Peyer's patch (tissue), 4 donors: ENCODE results near the gene WDR83. TPM values are rescaled to one million over a fixed set of nuclear protein-coding genes. Genes with fewer than 3 reads are reported as not detected.
"Not testable (repeated sequence)": the region's sequence is repeated elsewhere in the genome, so short reads cannot be mapped to it uniquely, and the experiment has no call there.

Experiments
- DNase-seq, 3 donors: peaks; one replicate each; pipeline ENCODE4 v3.0.0-alpha.2; 2017 to 2019
- H3K27ac ChIP-seq, 4 donors: fragments of 200-600 bp; sonication (generic); one replicate each; pipeline ENCODE4 v1.5.1; 2016 to 2019
- H3K27me3 ChIP-seq, 2 donors: fragments of 200-600 bp; sonication (generic); one replicate each; pipeline ENCODE4 v1.5.1; 2019
- H3K36me3 ChIP-seq, 3 donors: fragments of 200-600 bp; sonication (generic); one replicate each; pipeline ENCODE4 v1.5.1; 2016 to 2019
- H3K4me1 ChIP-seq, 4 donors: fragments of 200-600 bp; sonication (generic); one replicate each; pipeline ENCODE4 v1.5.1; 2016 to 2019
- H3K4me3 ChIP-seq, 4 donors: fragments of 200-600 bp; sonication (generic); 1 replicate in 3 of 4; 2 replicates in 1 of 4; pipeline ENCODE4 v1.5.1; 2016 to 2019; ENCODE audit warnings: mild to moderate bottlenecking in 1 of 4
- H3K9me3 ChIP-seq, 4 donors: fragments of 200-600 bp; sonication (generic); one replicate each; pipeline ENCODE4 v1.5.1; 2016 to 2019; ENCODE audit warnings: mild to moderate bottlenecking in 1 of 4
- POLR2A ChIP-seq, 2 donors: fragments of 450-650 bp; IDR thresholded peaks; one replicate each; pipeline ENCODE4 v1.5.1; 2017; ENCODE audit warnings: antibody characterized with exemption in 2 of 2, mild to moderate bottlenecking in 2 of 2, moderate library complexity in 2 of 2
- total RNA-seq, 4 donors: library from RNA; depleted of rRNA; stranded (reverse); fragments of >200 nt; gene quantifications; one replicate each; pipeline ENCODE4 v1.1.0, GENCODE V29; 2016
- TF ChIP-seq, protein P1 (sequence below), 6 experiments: fragments of 450-650 bp in 4 of 6; fragments of 200-600 bp in 2 of 6; sonication (generic) in 1 of 6; IDR thresholded peaks; one replicate each; pipeline ENCODE4 v1.5.1; 2017 to 2019; ENCODE audit warnings: antibody characterized with exemption in 6 of 6, mild to moderate bottlenecking in 3 of 6, moderate library complexity in 1 of 6

WDR83 gene
- total RNA-seq, 4 donors from 2014 or later: 2.8 to 14.0 (median 9.5) TPM

DNA sequence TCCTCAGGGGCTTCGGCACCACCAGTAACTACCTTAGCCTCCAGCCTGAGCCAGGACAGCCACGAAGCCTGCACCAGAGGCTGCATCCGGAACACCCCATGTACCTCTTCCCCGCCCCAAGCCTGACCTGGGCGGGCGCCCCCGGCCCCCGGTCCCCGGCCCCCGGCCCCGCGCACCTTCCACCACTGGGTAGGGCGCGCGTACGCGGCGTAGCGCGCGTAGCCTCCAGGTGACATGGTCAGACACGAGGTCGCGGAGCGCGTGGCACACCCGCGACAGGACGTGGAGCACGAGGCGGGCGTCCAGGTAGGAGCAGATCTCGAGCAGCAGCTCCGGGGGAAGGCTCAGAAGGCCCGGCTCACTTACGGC, 29.4 kb downstream of the WDR83 start:
- TF ChIP-seq POLR2A (IDR thresholded peaks at IDR 0.05): no peak
- TF ChIP-seq, protein P1, sequence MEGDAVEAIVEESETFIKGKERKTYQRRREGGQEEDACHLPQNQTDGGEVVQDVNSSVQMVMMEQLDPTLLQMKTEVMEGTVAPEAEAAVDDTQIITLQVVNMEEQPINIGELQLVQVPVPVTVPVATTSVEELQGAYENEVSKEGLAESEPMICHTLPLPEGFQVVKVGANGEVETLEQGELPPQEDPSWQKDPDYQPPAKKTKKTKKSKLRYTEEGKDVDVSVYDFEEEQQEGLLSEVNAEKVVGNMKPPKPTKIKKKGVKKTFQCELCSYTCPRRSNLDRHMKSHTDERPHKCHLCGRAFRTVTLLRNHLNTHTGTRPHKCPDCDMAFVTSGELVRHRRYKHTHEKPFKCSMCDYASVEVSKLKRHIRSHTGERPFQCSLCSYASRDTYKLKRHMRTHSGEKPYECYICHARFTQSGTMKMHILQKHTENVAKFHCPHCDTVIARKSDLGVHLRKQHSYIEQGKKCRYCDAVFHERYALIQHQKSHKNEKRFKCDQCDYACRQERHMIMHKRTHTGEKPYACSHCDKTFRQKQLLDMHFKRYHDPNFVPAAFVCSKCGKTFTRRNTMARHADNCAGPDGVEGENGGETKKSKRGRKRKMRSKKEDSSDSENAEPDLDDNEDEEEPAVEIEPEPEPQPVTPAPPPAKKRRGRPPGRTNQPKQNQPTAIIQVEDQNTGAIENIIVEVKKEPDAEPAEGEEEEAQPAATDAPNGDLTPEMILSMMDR (IDR thresholded peaks at IDR 0.05): no peak
- no peaks in the 10 kb centered on the region for H3K27me3 ChIP-seq
- H3K4me1 ChIP-seq: peaks cover 0 to 15% (median 10%) of the 10 kb centered on the region in 4 donors
- H3K4me3 ChIP-seq: peak overlapping the region; percentile 57 to 97 (median 80)
- H3K27ac ChIP-seq: peak overlapping the region in 2 of 4 donors; percentile 82 to 85
- no peaks in the 10 kb centered on the region for H3K9me3 ChIP-seq
- peaks cover 0 to 15% (median 0%) of the 10 kb centered on the region in 3 donors for H3K36me3 ChIP-seq
- DNase-seq: no peak

DNA sequence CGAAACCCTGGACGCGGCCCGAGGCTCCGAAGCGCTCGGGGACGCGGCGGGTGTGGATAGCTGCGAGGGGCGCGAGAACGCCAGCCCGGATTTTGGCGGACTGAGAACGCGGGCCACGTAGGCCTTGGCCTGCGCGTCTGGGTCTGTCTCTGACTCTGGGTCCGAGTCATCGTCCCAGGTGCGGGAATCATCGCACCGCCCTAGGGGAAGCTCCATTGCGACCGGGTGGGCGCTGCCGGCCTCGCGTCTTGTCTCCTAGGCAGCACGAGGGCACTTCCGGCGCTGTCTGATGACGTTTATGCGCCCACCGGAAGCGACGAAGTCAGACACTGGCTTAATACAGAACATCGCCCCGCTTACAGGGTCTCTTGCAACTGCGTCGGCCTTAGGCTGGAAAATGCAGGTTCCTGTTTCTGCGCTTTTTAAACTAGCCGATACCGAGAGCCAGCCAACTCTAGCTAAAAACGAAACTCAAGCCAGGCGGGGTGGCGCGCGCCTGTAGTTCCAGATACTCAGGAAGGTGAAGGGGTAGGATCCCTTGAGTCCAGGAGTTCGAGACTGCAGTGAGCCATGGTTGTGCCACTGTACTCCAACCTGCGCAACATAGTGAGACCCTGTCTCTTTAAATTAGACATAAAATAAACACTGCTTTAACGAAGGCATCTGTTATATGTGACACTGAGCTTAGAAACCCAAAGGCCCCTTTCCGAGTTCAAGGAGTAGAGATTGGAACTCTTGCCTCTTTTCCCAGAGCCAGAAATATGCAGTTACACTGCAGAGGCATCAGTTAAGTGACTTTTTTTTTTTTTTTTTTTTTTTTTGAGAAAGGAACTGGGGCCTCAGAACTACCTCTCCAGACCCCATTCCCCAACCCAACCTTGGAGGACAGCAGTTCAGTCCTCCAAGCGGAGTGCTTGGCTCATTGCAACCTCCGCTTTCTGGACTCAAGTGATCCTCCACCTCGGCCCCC, 30.0 kb downstream of the WDR83 start, which contains the start of gene FBXW9:
TSS of gene FBXW9 (minus strand) at position 266 of the 970 bp plus-strand sequence. CDS start at position 216, 50 bp downstream.
- no peaks in the 10 kb centered on the region for H3K27me3 ChIP-seq
- peak within 1 kb of the TSS; percentile 57 to 97 (median 80) for H3K4me3 ChIP-seq
- H3K4me1 ChIP-seq: peaks cover 0 to 15% (median 10%) of the 10 kb centered on the region in 4 donors
- TF ChIP-seq, protein P1 (IDR thresholded peaks at IDR 0.05): peak in 1 of 6 experiments; percentile 2
- TF ChIP-seq POLR2A (IDR thresholded peaks at IDR 0.05): peak; percentile 43 to 52
- H3K27ac ChIP-seq: peak within 1 kb of the TSS; percentile 69 to 88 (median 84)
- peak; percentile 96 to 99 (median 98) for DNase-seq
- no peaks in the 10 kb centered on the region for H3K9me3 ChIP-seq
- peaks cover 0 to 22% (median 0%) of the 10 kb centered on the region in 3 donors for H3K36me3 ChIP-seq

DNA sequence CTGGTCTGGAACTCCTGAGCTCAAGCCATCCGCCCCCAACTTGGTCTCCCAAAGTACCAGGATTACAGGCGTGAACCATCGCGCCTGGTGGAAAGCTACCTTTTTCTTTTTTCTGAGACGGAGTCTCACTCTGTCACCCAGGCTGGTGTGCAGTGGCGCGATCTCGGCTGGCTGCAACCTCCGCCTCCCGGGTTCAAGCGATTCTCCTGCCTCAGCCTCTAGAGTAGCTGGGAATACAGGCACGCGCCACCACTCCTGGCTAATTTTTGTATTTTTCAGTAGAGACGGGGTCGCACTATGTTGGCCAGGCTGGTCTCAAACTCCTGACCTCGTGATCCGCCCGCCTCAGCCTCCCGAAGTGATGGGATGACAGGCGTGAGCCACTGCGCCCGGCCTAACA, 30.8 kb downstream of the WDR83 start:
- H3K27ac ChIP-seq, H3K9me3 ChIP-seq, DNase-seq, H3K4me3 ChIP-seq, H3K27me3 ChIP-seq: not testable (repeated sequence)
- peaks cover 0 to 15% (median 10%) of the 10 kb centered on the region in 4 donors for H3K4me1 ChIP-seq
- peaks cover 0 to 29% (median 0%) of the 10 kb centered on the region in 3 donors for H3K36me3 ChIP-seq

DNA sequence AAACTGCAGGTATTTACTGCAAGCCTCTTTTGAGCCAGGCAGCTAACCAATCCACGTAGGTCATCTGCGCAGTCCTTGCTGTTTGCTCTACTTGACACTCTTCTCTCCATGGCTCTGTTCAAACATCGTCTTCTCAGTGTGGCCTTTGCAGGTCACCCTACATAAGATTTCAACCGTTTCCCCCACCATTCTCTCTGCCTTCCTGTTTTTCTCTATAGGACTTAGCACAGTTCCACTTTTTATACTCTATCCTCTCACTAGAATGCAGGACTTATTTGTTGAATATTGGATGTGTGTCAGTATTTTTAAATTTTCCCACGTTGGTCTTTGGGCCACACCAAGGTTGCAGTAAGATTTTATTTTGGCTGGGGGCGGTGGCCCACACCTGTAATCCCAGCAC, 31.5 kb downstream of the WDR83 start:
- peaks cover 0 to 15% (median 10%) of the 10 kb centered on the region in 4 donors for H3K4me1 ChIP-seq
- H3K36me3 ChIP-seq: peaks cover 0 to 37% (median 0%) of the 10 kb centered on the region in 3 donors
- no peak overlapping the region for H3K27ac ChIP-seq
- no peak for DNase-seq
- TF ChIP-seq, protein P1 (IDR thresholded peaks at IDR 0.05): no peak
- no peak for TF ChIP-seq POLR2A (IDR thresholded peaks at IDR 0.05)
- no peak overlapping the region for H3K4me3 ChIP-seq
- no peaks in the 10 kb centered on the region for H3K9me3 ChIP-seq
- no peaks in the 10 kb centered on the region for H3K27me3 ChIP-seq

DNA sequence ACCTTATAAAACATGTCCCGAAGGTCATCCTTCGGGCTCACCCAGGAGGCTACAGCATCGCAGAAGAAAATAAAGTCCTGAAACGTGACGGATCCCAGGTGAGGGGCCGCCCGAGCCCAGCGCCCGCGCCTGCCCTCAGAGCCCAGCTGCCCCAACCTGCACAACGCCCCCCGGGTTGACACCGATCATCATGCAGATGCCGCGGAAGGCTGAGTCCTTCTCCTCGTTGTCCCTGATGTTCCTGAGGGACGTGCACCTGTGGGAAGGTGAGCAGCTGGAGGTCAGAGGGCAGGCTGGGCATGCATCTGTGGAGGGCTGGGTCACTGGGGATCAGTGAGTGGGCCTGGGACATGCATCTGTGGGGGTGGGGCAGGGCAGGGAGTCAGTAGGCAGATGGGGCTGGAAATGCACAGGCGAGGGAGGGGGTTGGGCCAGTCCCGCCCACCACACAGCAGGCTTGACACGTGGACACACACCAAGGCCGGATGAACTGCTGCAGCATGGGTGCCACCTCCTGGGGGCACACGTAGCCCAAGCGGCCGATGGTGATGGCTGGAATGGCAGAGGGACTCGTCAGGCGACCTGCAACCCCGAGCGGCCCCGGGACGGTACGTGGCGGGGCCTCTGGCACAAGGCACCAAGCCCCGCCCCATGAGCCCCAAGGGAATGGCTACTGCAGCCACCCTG, 35.1 kb downstream of the WDR83 start:
- Histone ChIP-seq H3K27me3 (no peaks in the 10 kb centered on the region), H3K36me3 (peaks cover 0 to 73% (median 0%) of the 10 kb centered on the region in 3 donors), H3K9me3 (no peaks in the 10 kb centered on the region), H3K4me3 (no peak overlapping the region), H3K27ac (no peak overlapping the region), H3K4me1 (peaks cover 0 to 4% (median 0%) of the 10 kb centered on the region in 4 donors)
- no peak for TF ChIP-seq POLR2A (IDR thresholded peaks at IDR 0.05)
- TF ChIP-seq, protein P1 (IDR thresholded peaks at IDR 0.05): no peak
- no peak for DNase-seq
